HepG2 (cell line): Measurements from ENCODE around the gene PCGF3. TPM values are rescaled to one million over a fixed set of nuclear protein-coding genes. Genes with fewer than 3 reads are reported as not detected.

ENCODE experiments used
- AFF4 ChIP-seq: sonication (generic); formaldehyde crosslinking; IDR thresholded peaks from 2 replicates; pipeline ENCODE4 v1.4.0; 2020; ENCODE audit warnings: missing genetic modification reagents
- CREM ChIP-seq, 2 experiments: sonication (generic) in 1 of 2; formaldehyde crosslinking in 1 of 2; IDR thresholded peaks; 2 replicates each; pipeline versions ENCODE4 v1.4.0 to v1.6.1; 2016 to 2020; ENCODE audit warnings: antibody characterized with exemption in 1 of 2, mild to moderate bottlenecking in 1 of 2, missing genetic modification reagents in 1 of 2
- GTF2F1 ChIP-seq: fragments of 150-350 bp; IDR thresholded peaks from 2 replicates; pipeline ENCODE4 v1.6.1; 2014; ENCODE audit warnings: low read length
- HOXA7 ChIP-seq: sonication (generic); formaldehyde crosslinking; IDR thresholded peaks from 2 replicates; pipeline ENCODE4 v1.8.1; 2022; ENCODE audit warnings: mild to moderate bottlenecking, missing genetic modification reagents, moderate library complexity
- KDM2A ChIP-seq: sonication (generic); formaldehyde crosslinking; IDR thresholded peaks from 2 replicates; pipeline ENCODE4 v1.4.0; 2020; ENCODE audit warnings: low read depth, missing genetic modification reagents, borderline replicate concordance
- MXI1 ChIP-seq: IDR thresholded peaks from 3 replicates; pipeline ENCODE4 v1.6.1; 2012; ENCODE audit warnings: low read depth, low read length, inconsistent platforms, borderline replicate concordance
- PAXIP1 ChIP-seq: sonication (generic); formaldehyde crosslinking; conservative IDR thresholded peaks from 2 replicates; pipeline ENCODE4 v1.4.0; 2020; ENCODE audit warnings: mild to moderate bottlenecking, missing genetic modification reagents, moderate library complexity
- POLR2A ChIP-seq, 2 experiments: IDR thresholded peaks; 2 replicates each; pipeline ENCODE4 v1.6.1; 2011; ENCODE audit warnings: low read depth in 2 of 2, low read length in 2 of 2, mild to moderate bottlenecking in 1 of 2, moderate library complexity in 1 of 2; ENCODE audit not compliant: insufficient read depth in 1 of 2
- RELA ChIP-seq: sonication (generic); formaldehyde crosslinking; IDR thresholded peaks from 2 replicates; pipeline ENCODE4 v1.4.0; 2020; ENCODE audit warnings: missing genetic modification reagents
- RFX3 ChIP-seq: IDR thresholded peaks from 2 replicates; pipeline ENCODE4 v1.6.1; 2016; ENCODE audit warnings: missing biosample characterization, missing genetic modification reagents
- TARDBP ChIP-seq: sonication (generic); formaldehyde crosslinking; IDR thresholded peaks from 2 replicates; pipeline ENCODE4 v1.8.0; 2022; ENCODE audit warnings: mild to moderate bottlenecking, missing genetic modification reagents
- TCF7 ChIP-seq: sonication (generic); IDR thresholded peaks from 2 replicates; pipeline ENCODE4 v1.6.1; 2016; ENCODE audit warnings: antibody characterized with exemption, low read depth
- ZBTB43 ChIP-seq: sonication (generic); formaldehyde crosslinking; conservative IDR thresholded peaks from 2 replicates; pipeline ENCODE4 v1.4.0; 2020; ENCODE audit warnings: missing genetic modification reagents
- ZFP36 ChIP-seq: fragments of 150-350 bp; IDR thresholded peaks from 2 replicates; pipeline ENCODE4 v1.6.1; 2018; ENCODE audit warnings: borderline replicate concordance, low read length, low read depth; ENCODE audit not compliant: partially characterized antibody
- ZNF574 ChIP-seq: sonication (generic); formaldehyde crosslinking; IDR thresholded peaks from 2 replicates; pipeline ENCODE4 v1.4.0; 2020; ENCODE audit warnings: missing genetic modification reagents
- ZNF577 ChIP-seq: sonication (generic); formaldehyde crosslinking; IDR thresholded peaks from 2 replicates; pipeline ENCODE4 v1.4.0; 2020; ENCODE audit warnings: mild to moderate bottlenecking, low read depth, missing genetic modification reagents, borderline replicate concordance
- ZNF615 ChIP-seq: sonication (generic); formaldehyde crosslinking; IDR thresholded peaks from 2 replicates; pipeline ENCODE4 v1.5.0; 2020; ENCODE audit warnings: mild to moderate bottlenecking, missing genetic modification reagents, borderline replicate concordance
- ZNF777 ChIP-seq: sonication (generic); formaldehyde crosslinking; IDR thresholded peaks from 2 replicates; pipeline ENCODE4 v1.4.0; 2020; ENCODE audit warnings: missing genetic modification reagents
- polyA plus RNA-seq, 8 experiments: library from polyadenylated mRNA; depleted of rRNA in 3 of 8; stranded (reverse) in 7 of 8; unstranded in 1 of 8; fragments of >200 nt; fragmentation: Illumina TruSeq in 4 of 8; extraction: Trizol in 4 of 8; gene quantifications; 2 replicates each; pipeline versions ENCODE4 v1.2.1 to v1.2.3, GENCODE V29; 2011 to 2016; ENCODE audit warnings: low read depth in 4 of 8, missing spikeins in 1 of 8, mixed read lengths in 1 of 8; ENCODE audit not compliant: insufficient read depth in 1 of 8
- total RNA-seq, 5 experiments: library from RNA; depleted of rRNA; stranded (reverse); fragments of >200 nt; fragmentation: Illumina TruSeq; extraction: Trizol; gene quantifications; 2 replicates each; pipeline ENCODE4 v1.2.3, GENCODE V29; 2016; ENCODE audit warnings: low read depth in 1 of 5

Gene PCGF3
- total and polyA plus RNA-seq, 2 of the 13 experiments (the other 11 are each of a cell fraction or from before 2014, with no cell fraction given) = 28.6 to 66.2 TPM

- TF ChIP-seq ZNF574 (CRISPR knock-in tag) (peak; percentile 35; the same call in 1 of the 2 replicates), TCF7 (peak; percentile 68), ZNF577 (CRISPR knock-in tag) (no peak), CREM (IDR thresholded peaks at IDR 0.05) (peak; percentile 49), CREM (CRISPR knock-in tag; IDR thresholded peaks at IDR 0.05) (no peak), KDM2A (CRISPR knock-in tag) (0 out of 2 replicates have a peak, but pooled peaks have one; percentile 28), ZNF615 (CRISPR knock-in tag) (no peak), RFX3 (CRISPR knock-in tag) (no peak), ZFP36 (no peak), POLR2A (IDR thresholded peaks at IDR 0.05; ENCODE audit: insufficient read depth in 1 of 2, low read depth in 2 of 2, low read length in 2 of 2) (no peak), PAXIP1 (peak; percentile 85), AFF4 (CRISPR knock-in tag) (no peak), RELA (no peak), HOXA7 (CRISPR knock-in tag) (no peak), GTF2F1 (no peak), TARDBP (CRISPR knock-in tag) (no peak), ZBTB43 (CRISPR knock-in tag) (peak; percentile 97), ZNF777 (CRISPR knock-in tag) (no peak), MXI1 (peak; percentile 16; the same call in 1 of the 3 replicates)
Observed at GRCh38 chr4:815464-816146, 110.0 kb downstream of the PCGF3 start (continued).
